HepG2 (cell line): ENCODE results near the gene F8. TPM values are rescaled to one million over a fixed set of nuclear protein-coding genes. Genes with fewer than 3 reads are reported as not detected.

Source experiments
- ATAC-seq: fragments of 200-7000 bp; cut with Tn5 transposase; 3 replicates; pipeline ENCODE4 v1.9.1; 2020; ENCODE audit warnings: mild to moderate bottlenecking, moderate library complexity
- BruUV-seq: library from RNA; stranded (reverse); fragments of 400-500 nt; replicated peaks from 2 replicates; lab custom pipeline; 2021; lab: Mats Ljungman, UMichigan
- CTCF ChIA-PET: fragments of 300-600 bp; formaldehyde crosslinking; extraction: SDS; loops from one replicate; lab custom pipeline; 2021; ENCODE audit warnings: low total read pairs, inconsistent platforms, low intra/inter-chr PET ratio; lab: Yijun Ruan, JAX
- POLR2A ChIA-PET: fragments of 350-600 bp; sonication (Branson Sonifier 250); formaldehyde crosslinking; loops from one replicate; lab custom pipeline; 2020; ENCODE audit warnings: antibody characterized with exemption, inconsistent platforms; lab: Yijun Ruan, JAX
- DNase-seq: peaks from one replicate; pipeline ENCODE4 v3.0.0-alpha.2; 2015; ENCODE audit warnings: low spot score
- FAIRE-seq: peaks from 3 replicates; lab custom pipeline; 2011; peaks lifted over from hg19 to GRCh38; lab: Jason Lieb, UNC
- H2AFZ ChIP-seq: one replicate; pipeline ENCODE4 v1.6.1; 2011; ENCODE audit warnings: low read length, inconsistent platforms
- H3K27ac ChIP-seq: fragments of 300-600 bp; 3 replicates; pipeline ENCODE4 v1.8.0; 2011; ENCODE audit warnings: mixed run types, mild to moderate bottlenecking, mixed read lengths, low read length, inconsistent platforms; ENCODE audit not compliant: insufficient read depth; ENCODE audit errors: extremely low read length
- H3K27me3 ChIP-seq, 2 experiments: fragments of 200-600 bp in 1 of 2; 2 replicates in 1 of 2; 3 replicates in 1 of 2; pipeline versions ENCODE4 v1.6.0 to v1.8.0; 2011; ENCODE audit warnings: low read length in 2 of 2, mild to moderate bottlenecking in 2 of 2, moderate library complexity in 2 of 2, inconsistent platforms in 1 of 2; ENCODE audit not compliant: insufficient read depth in 2 of 2, control insufficient read depth in 1 of 2
- H3K36me3 ChIP-seq, 2 experiments: fragments of 200-600 bp in 1 of 2; replicated peaks in 1 of 2; 2 replicates in 1 of 2; 3 replicates in 1 of 2; pipeline versions ENCODE4 v1.5.1 to v1.8.0; 2011; ENCODE audit warnings: low read length in 2 of 2, inconsistent platforms in 1 of 2; ENCODE audit not compliant: insufficient read depth in 2 of 2, control insufficient read depth in 1 of 2
- H3K4me1 ChIP-seq: 2 replicates; pipeline ENCODE4 v1.5.1; 2012; ENCODE audit warnings: low read length, inconsistent platforms; ENCODE audit not compliant: insufficient read depth
- H3K4me2 ChIP-seq: 2 replicates; pipeline ENCODE4 v1.6.0; 2011; ENCODE audit warnings: low read depth, low read length, inconsistent platforms
- H3K4me3 ChIP-seq, 3 experiments: fragments of 200-600 bp in 1 of 3; sonication (generic), shearing (Covaris generic) in 1 of 3; replicated peaks in 1 of 3; 2 replicates each; pipeline ENCODE4 v1.5.1; 2011 to 2016; ENCODE audit warnings: low read length in 3 of 3, inconsistent platforms in 2 of 3, low read depth in 2 of 3, mild to moderate bottlenecking in 2 of 3, control low read depth in 1 of 3, mixed read lengths in 1 of 3; ENCODE audit not compliant: insufficient read depth in 1 of 3
- H3K79me2 ChIP-seq: one replicate; pipeline ENCODE4 v1.6.1; 2011; ENCODE audit warnings: low read length, inconsistent platforms; ENCODE audit not compliant: insufficient read depth
- H3K9ac ChIP-seq: 2 replicates; pipeline ENCODE4 v1.6.0; 2011; ENCODE audit warnings: mild to moderate bottlenecking, low read depth, low read length, inconsistent platforms; ENCODE audit not compliant: insufficient read depth
- H3K9me3 ChIP-seq: 2 replicates; pipeline ENCODE4 v1.5.1; 2012; ENCODE audit warnings: mild to moderate bottlenecking, low read length
- H4K20me1 ChIP-seq: 2 replicates; pipeline ENCODE4 v1.6.0; 2011; ENCODE audit warnings: inconsistent platforms, mild to moderate bottlenecking, low read length, moderate library complexity; ENCODE audit not compliant: insufficient read depth
- CBX2 ChIP-seq, 2 experiments: fragments of 200-600 bp in 1 of 2; sonication (generic); formaldehyde crosslinking in 1 of 2; IDR thresholded peaks; 2 replicates each; pipeline versions ENCODE4 v1.7.0 to v1.8.1; 2018 to 2022; ENCODE audit warnings: low read depth in 2 of 2, low read length in 1 of 2, mild to moderate bottlenecking in 1 of 2, missing genetic modification reagents in 1 of 2
- CHD2 ChIP-seq: IDR thresholded peaks from 2 replicates; pipeline ENCODE4 v1.6.1; 2011; ENCODE audit warnings: low read depth, low read length, improper control_type of control experiment
- EHMT2 ChIP-seq: fragments of 200-600 bp; sonication (generic); IDR thresholded peaks from 2 replicates; pipeline ENCODE4 v1.7.0; 2017; ENCODE audit warnings: antibody characterized with exemption, low read depth, low read length, borderline replicate concordance
- HMGA1 ChIP-seq: sonication (generic); formaldehyde crosslinking; conservative IDR thresholded peaks from 2 replicates; pipeline ENCODE4 v1.4.0; 2020; ENCODE audit warnings: missing genetic modification reagents
- HOXA9 ChIP-seq: sonication (generic); formaldehyde crosslinking; IDR thresholded peaks from 2 replicates; pipeline ENCODE4 v1.8.1; 2022; ENCODE audit warnings: missing genetic modification reagents, mild to moderate bottlenecking, moderate library complexity, borderline replicate concordance
- IRF2 ChIP-seq: IDR thresholded peaks from 2 replicates; pipeline ENCODE4 v1.6.1; 2018; ENCODE audit warnings: missing genetic modification reagents, missing compliant biosample characterization
- PAX8 ChIP-seq: sonication (generic); formaldehyde crosslinking; IDR thresholded peaks from 2 replicates; pipeline ENCODE4 v1.8.0; 2022; ENCODE audit warnings: mild to moderate bottlenecking, missing genetic modification reagents, borderline replicate concordance
- ZHX2 ChIP-seq, 2 experiments: sonication (generic) in 1 of 2; formaldehyde crosslinking in 1 of 2; IDR thresholded peaks; 2 replicates each; pipeline versions ENCODE4 v1.6.1 to v1.9.0; 2014 to 2022; ENCODE audit warnings: antibody characterized with exemption in 1 of 2, borderline replicate concordance in 1 of 2, inconsistent platforms in 1 of 2, low read depth in 1 of 2, missing genetic modification reagents in 1 of 2
- ZNF234 ChIP-seq: sonication (generic); formaldehyde crosslinking; conservative IDR thresholded peaks from 2 replicates; pipeline ENCODE4 v1.5.1; 2020; ENCODE audit warnings: mild to moderate bottlenecking, missing genetic modification reagents
- ZNF329 ChIP-seq: sonication (generic); formaldehyde crosslinking; IDR thresholded peaks from 2 replicates; pipeline ENCODE4 v1.9.0; 2021; ENCODE audit warnings: low read depth, mild to moderate bottlenecking, missing genetic modification reagents
- ZNF430 ChIP-seq: sonication (generic); formaldehyde crosslinking; IDR thresholded peaks from 2 replicates; pipeline ENCODE4 v1.9.0; 2021; ENCODE audit warnings: mild to moderate bottlenecking, missing genetic modification reagents
- ZNF550 ChIP-seq: sonication (generic); formaldehyde crosslinking; IDR thresholded peaks from 2 replicates; pipeline ENCODE4 v1.4.0; 2020; ENCODE audit warnings: mild to moderate bottlenecking, missing genetic modification reagents, borderline replicate concordance
- ZNF629 ChIP-seq: sonication (generic); formaldehyde crosslinking; conservative IDR thresholded peaks from 2 replicates; pipeline ENCODE4 v1.5.0; 2020; ENCODE audit warnings: missing genetic modification reagents
- ZNF639 ChIP-seq: conservative IDR thresholded peaks from 2 replicates; pipeline ENCODE4 v1.6.1; 2018; ENCODE audit warnings: missing genetic modification reagents
- ZNF75D ChIP-seq: sonication (generic); formaldehyde crosslinking; IDR thresholded peaks from 2 replicates; pipeline ENCODE4 v1.8.1; 2023; ENCODE audit warnings: missing genetic modification reagents, mild to moderate bottlenecking, borderline replicate concordance
- ZNF790 ChIP-seq: sonication (generic); formaldehyde crosslinking; IDR thresholded peaks from 2 replicates; pipeline ENCODE4 v1.8.0; 2022; ENCODE audit warnings: missing genetic modification reagents, mild to moderate bottlenecking, borderline replicate concordance
- WGBS: methylation state at CpG from one replicate; pipeline ENCODE4 v1.1.6; 2017; ENCODE audit warnings: low lambda C conversion rate; 5-methylcytosine and 5-hydroxymethylcytosine counted together
- in situ Hi-C: cut with HindIII; loops from 2 replicates; pipeline ENCODE4 v1.10.0; 2017; ENCODE audit warnings: low pct_unique_long_range_greater_than_20kb; ENCODE audit not compliant: extremely low pct_ligation_motif_present
- intact Hi-C: fragments of 100-400 bp; cut with micrococcal nuclease; formaldehyde crosslinking; loops from one replicate; pipeline ENCODE4 v1.10.0; 2022; ENCODE audit not compliant: unreplicated experiment
- polyA plus RNA-seq, 8 experiments: library from polyadenylated mRNA; depleted of rRNA in 3 of 8; stranded (reverse) in 7 of 8; unstranded in 1 of 8; fragments of >200 nt; fragmentation: Illumina TruSeq in 4 of 8; extraction: Trizol in 4 of 8; gene quantifications; 2 replicates each; pipeline versions ENCODE4 v1.2.1 to v1.2.3, GENCODE V29; 2011 to 2016; ENCODE audit warnings: low read depth in 4 of 8, missing spikeins in 1 of 8, mixed read lengths in 1 of 8; ENCODE audit not compliant: insufficient read depth in 1 of 8
- total RNA-seq, 5 experiments: library from RNA; depleted of rRNA; stranded (reverse); fragments of >200 nt; fragmentation: Illumina TruSeq; extraction: Trizol; gene quantifications; 2 replicates each; pipeline ENCODE4 v1.2.3, GENCODE V29; 2016; ENCODE audit warnings: low read depth in 1 of 5
- TF ChIP-seq, protein P1 (sequence below): IDR thresholded peaks from 2 replicates; pipeline ENCODE4 v1.6.1; 2016

The F8 gene
- total and polyA plus RNA-seq, 2 of the 13 experiments (the other 11 are each of a cell fraction or from before 2014, with no cell fraction given): 0.29 to 0.61 TPM

DNA sequence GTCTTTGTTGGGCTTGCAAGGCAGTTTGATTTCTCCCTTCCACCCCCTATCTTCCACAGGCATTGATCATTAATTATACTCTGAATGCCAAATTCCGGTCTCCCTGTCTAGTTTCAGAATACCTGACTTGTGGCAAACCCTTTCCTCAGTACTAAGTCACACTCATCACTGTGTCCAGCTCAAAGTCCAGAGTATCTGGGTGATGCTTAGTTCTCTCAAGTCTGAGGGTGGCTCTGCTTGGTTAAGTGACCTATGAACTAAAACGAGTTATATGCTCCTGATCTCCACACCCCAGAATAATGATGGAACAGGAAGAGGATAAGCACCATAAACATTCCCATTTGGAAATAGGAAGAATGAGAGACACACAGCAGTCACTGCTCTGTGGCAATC lies 194.5 kb downstream of the F8 start:
- BruUV-seq: no TSS peak
- Histone ChIP-seq H3K27ac (no peak overlapping the region), H3K79me2 (no peaks in the 10 kb centered on the region), H3K4me1 (no peaks in the 10 kb centered on the region), H4K20me1 (no peaks in the 10 kb centered on the region), H3K4me3 (no peak overlapping the region), H3K36me3 (no peaks in the 10 kb centered on the region), H2AFZ (no peak overlapping the region), H3K4me2 (no peak overlapping the region), H3K9ac (no peak overlapping the region), H3K9me3 (no peaks in the 10 kb centered on the region), H3K27me3 (no peaks in the 10 kb centered on the region)
- ChIA-PET POLR2A (no interaction called here), CTCF (no interaction called here)
- in situ Hi-C loops: loop anchor here (25.0 kb wide), 1 partner anchor 241 kb away; the partner anchor contains the start of gene CTAG1A
- ATAC-seq (no peak), FAIRE-seq (no peak), DNase-seq (no peak)
- 19% methylated on average over 2 of the region's 2 CpGs for WGBS
- intact Hi-C loops: no loop called here
- TF ChIP-seq CBX2 (IDR thresholded peaks at IDR 0.05; ENCODE audit: low read depth, low read length): no peak
- no peak for TF ChIP-seq CBX2 (CRISPR knock-in tag; IDR thresholded peaks at IDR 0.05; ENCODE audit: low read depth)
- no peak for TF ChIP-seq EHMT2
- TF ChIP-seq ZNF629: no peak
- no peak for TF ChIP-seq ZNF329 (CRISPR knock-in tag)
- no peak for TF ChIP-seq IRF2 (CRISPR knock-in tag)
- no peak for TF ChIP-seq ZNF234 (CRISPR knock-in tag)
- TF ChIP-seq ZHX2 (IDR thresholded peaks at IDR 0.05; ENCODE audit: low read depth): no peak
- TF ChIP-seq ZHX2 (CRISPR knock-in tag; IDR thresholded peaks at IDR 0.05; ENCODE audit: borderline replicate concordance): no peak
- no peak for TF ChIP-seq ZNF75D (CRISPR knock-in tag)
- no peak for TF ChIP-seq HMGA1 (CRISPR knock-in tag)
- TF ChIP-seq ZNF430 (CRISPR knock-in tag): no peak
- no peak for TF ChIP-seq PAX8
- no peak for TF ChIP-seq ZNF550 (CRISPR knock-in tag)
- TF ChIP-seq CHD2: no peak
- TF ChIP-seq, protein P1, sequence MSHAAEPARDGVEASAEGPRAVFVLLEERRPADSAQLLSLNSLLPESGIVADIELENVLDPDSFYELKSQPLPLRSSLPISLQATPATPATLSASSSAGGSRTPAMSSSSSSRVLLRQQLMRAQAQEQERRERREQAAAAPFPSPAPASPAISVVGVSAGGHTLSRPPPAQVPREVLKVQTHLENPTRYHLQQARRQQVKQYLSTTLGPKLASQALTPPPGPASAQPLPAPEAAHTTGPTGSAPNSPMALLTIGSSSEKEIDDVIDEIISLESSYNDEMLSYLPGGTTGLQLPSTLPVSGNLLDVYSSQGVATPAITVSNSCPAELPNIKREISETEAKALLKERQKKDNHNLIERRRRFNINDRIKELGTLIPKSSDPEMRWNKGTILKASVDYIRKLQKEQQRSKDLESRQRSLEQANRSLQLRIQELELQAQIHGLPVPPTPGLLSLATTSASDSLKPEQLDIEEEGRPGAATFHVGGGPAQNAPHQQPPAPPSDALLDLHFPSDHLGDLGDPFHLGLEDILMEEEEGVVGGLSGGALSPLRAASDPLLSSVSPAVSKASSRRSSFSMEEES (CRISPR knock-in tag): no peak
- TF ChIP-seq ZNF639 (CRISPR knock-in tag): no peak
- no peak for TF ChIP-seq HOXA9 (CRISPR knock-in tag)
- TF ChIP-seq ZNF790 (CRISPR knock-in tag): no peak
